ENCODE data around the gene IRF1. TPM values are rescaled to one million over a fixed set of nuclear protein-coding genes. Genes with fewer than 3 reads are reported as not detected.

The IRF1 gene
- total RNA-seq, 1 donor from 2014 or later, result 58.9 TPM

DNA sequence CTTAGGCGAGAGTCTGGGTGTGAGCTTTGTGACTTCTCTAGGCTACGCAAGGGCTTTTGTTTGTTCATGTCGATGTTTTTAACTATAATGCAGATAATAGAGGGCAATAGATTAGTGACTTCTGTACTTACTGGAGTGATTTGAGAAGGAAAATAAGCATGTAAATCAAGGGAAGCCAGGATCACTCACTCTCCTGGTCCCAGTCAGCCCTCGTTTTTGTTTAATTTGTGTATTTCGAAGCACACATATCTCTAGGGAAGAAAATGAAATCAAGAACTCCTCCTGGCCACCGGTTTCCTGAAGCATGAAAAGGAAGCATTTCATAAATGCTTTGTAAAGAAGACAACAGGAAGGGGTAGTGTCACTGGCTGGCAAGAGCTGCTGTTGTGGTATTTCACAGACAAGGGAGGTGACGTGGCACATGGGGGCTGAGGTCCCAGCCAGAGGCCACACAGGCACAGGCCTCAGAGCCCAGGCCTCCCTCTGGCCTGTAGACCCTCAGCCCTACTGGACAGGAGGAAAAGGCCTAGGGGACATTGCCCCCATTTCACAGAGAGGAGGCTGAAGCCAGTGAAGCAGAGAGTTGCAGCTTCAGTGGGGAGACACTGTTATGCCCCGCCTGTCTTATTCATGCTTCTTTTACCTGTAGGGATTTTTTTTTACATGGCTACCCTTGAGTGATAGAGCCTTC lies 34.1 kb downstream of the IRF1 start:
- no peak for DNase-seq (ENCODE audit: extremely low spot score, unreplicated experiment)
- H3K4me3 Mint-ChIP-seq (ENCODE audit: unreplicated experiment), result no peak overlapping the region
- TF ChIP-seq, protein P1, sequence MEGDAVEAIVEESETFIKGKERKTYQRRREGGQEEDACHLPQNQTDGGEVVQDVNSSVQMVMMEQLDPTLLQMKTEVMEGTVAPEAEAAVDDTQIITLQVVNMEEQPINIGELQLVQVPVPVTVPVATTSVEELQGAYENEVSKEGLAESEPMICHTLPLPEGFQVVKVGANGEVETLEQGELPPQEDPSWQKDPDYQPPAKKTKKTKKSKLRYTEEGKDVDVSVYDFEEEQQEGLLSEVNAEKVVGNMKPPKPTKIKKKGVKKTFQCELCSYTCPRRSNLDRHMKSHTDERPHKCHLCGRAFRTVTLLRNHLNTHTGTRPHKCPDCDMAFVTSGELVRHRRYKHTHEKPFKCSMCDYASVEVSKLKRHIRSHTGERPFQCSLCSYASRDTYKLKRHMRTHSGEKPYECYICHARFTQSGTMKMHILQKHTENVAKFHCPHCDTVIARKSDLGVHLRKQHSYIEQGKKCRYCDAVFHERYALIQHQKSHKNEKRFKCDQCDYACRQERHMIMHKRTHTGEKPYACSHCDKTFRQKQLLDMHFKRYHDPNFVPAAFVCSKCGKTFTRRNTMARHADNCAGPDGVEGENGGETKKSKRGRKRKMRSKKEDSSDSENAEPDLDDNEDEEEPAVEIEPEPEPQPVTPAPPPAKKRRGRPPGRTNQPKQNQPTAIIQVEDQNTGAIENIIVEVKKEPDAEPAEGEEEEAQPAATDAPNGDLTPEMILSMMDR (IDR thresholded peaks at IDR 0.05), result no peak
- peak overlapping the region; percentile 98 for H3K27ac Mint-ChIP-seq (ENCODE audit: unreplicated experiment)
- H3K4me1 Mint-ChIP-seq (ENCODE audit: unreplicated experiment), result peaks cover 64% of the 10 kb centered on the region
- no peaks in the 10 kb centered on the region for H3K27me3 Mint-ChIP-seq (ENCODE audit: unreplicated experiment)
- H3K36me3 Mint-ChIP-seq (ENCODE audit: unreplicated experiment), result peaks cover 20% of the 10 kb centered on the region
- peaks cover 6% of the 10 kb centered on the region for H3K9me3 Mint-ChIP-seq (ENCODE audit: unreplicated experiment)

DNA sequence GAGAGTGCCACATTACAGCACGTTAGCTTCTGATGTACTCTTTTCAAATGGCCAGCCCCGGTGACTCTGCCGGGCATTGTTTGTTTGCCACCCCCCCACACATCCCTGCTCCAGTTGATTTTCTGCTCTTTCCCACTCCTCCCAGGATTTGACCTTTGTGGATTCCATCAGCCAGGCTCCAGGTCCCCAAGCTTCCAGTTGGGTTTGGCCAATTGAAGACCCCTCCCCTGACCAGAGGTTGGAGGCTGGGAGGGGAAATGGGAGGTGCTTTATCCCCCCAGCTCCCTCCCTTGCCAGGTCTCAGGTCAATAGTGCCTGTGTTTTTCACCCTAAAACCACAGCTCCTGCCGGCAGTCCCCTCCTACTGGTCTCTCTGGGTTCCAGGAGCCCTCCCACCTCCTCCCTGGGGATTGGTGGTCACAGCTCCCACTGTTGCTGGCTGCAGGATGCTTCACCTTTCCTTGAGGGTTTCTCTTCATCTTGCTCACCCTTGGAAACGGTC lies 34.9 kb downstream of the IRF1 start:
- Mint-ChIP-seq H3K27me3 (ENCODE audit: unreplicated experiment) (no peaks in the 10 kb centered on the region), H3K27ac (ENCODE audit: unreplicated experiment) (no peak overlapping the region), H3K9me3 (ENCODE audit: unreplicated experiment) (peaks cover 6% of the 10 kb centered on the region), H3K4me3 (ENCODE audit: unreplicated experiment) (no peak overlapping the region), H3K4me1 (ENCODE audit: unreplicated experiment) (peaks cover 65% of the 10 kb centered on the region), H3K36me3 (ENCODE audit: unreplicated experiment) (peaks cover 17% of the 10 kb centered on the region)
- TF ChIP-seq, protein P1 (IDR thresholded peaks at IDR 0.05), result no peak
- DNase-seq (ENCODE audit: extremely low spot score, unreplicated experiment), result no peak

DNA sequence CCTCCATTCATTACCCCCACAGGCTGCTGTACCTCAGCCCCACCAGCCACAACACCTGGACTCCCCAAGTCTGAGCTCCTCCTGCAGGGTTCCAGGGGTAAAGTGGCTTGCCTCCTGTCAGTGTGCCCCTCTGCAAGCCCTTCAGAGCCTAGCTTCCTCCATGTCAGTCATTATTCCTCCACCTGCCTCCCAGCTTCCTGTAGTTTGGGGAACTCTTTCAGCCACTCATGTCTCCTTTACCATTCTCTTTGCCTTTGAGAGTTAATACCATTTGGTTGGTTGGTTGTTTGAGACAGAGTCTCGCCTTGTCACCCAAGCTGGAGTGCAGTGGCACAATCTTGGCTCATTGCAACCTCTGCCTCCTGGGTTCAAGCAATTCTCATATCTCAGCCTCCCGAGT lies 36.2 kb downstream of the IRF1 start:
- Mint-ChIP-seq H3K4me3 (ENCODE audit: unreplicated experiment) (no peak overlapping the region), H3K27me3 (ENCODE audit: unreplicated experiment) (no peaks in the 10 kb centered on the region), H3K36me3 (ENCODE audit: unreplicated experiment) (peaks cover 17% of the 10 kb centered on the region), H3K9me3 (ENCODE audit: unreplicated experiment) (peaks cover 6% of the 10 kb centered on the region), H3K27ac (ENCODE audit: unreplicated experiment) (no peak overlapping the region), H3K4me1 (ENCODE audit: unreplicated experiment) (peaks cover 57% of the 10 kb centered on the region)
- DNase-seq (ENCODE audit: extremely low spot score, unreplicated experiment), result no peak
- TF ChIP-seq, protein P1 (IDR thresholded peaks at IDR 0.05), result no peak

DNA sequence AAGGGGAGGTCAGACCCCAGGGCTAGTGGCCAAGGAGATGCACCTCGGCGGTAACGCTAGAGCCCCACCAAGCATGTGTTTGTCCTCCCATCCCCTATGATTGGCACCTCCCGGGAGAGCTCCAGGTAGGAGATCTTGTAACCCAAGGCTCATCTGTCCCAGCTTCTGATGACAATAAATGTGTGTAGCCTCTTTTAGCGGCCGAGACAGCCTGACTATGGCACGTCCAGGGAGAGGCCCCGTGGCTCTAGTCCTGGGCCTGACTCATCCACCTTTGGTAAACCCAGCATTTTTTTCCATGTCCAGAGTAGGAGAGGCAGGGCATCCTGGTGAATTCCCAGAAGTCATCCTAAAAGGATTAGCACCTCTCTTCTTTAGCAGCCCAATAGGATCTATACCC lies 39.2 kb downstream of the IRF1 start:
- no peak for DNase-seq (ENCODE audit: extremely low spot score, unreplicated experiment)
- Mint-ChIP-seq H3K4me3 (ENCODE audit: unreplicated experiment) (no peak overlapping the region), H3K27ac (ENCODE audit: unreplicated experiment) (peak overlapping the region; percentile 61), H3K36me3 (ENCODE audit: unreplicated experiment) (peaks cover 17% of the 10 kb centered on the region), H3K27me3 (ENCODE audit: unreplicated experiment) (no peaks in the 10 kb centered on the region), H3K9me3 (ENCODE audit: unreplicated experiment) (peaks cover 6% of the 10 kb centered on the region), H3K4me1 (ENCODE audit: unreplicated experiment) (peaks cover 45% of the 10 kb centered on the region)
- TF ChIP-seq, protein P1 (IDR thresholded peaks at IDR 0.05), result no peak

DNA sequence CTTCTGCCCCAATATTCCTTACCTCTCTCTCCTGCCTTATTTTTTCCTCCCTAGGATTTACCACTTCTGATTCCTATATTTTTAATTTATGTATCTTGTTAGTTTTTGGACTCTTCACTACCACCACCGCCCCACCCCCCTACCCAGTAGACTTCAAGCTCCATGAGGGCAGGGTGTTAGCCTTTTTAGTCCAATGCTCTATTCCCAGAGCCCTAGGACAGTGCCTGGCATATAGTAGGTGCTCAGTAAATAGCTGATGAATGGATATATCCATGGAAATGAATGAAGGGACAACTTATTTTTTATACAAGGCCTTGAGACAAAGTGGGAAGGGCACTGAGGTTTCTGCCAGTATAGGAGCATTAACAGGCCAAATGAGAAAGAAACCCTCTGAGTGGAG lies 41.5 kb downstream of the IRF1 start:
- Mint-ChIP-seq H3K9me3 (ENCODE audit: unreplicated experiment) (peaks cover 6% of the 10 kb centered on the region), H3K27me3 (ENCODE audit: unreplicated experiment) (no peaks in the 10 kb centered on the region), H3K27ac (ENCODE audit: unreplicated experiment) (no peak overlapping the region), H3K36me3 (ENCODE audit: unreplicated experiment) (peaks cover 10% of the 10 kb centered on the region), H3K4me1 (ENCODE audit: unreplicated experiment) (peaks cover 55% of the 10 kb centered on the region), H3K4me3 (ENCODE audit: unreplicated experiment) (no peak overlapping the region)
- TF ChIP-seq, protein P1 (IDR thresholded peaks at IDR 0.05), result no peak
- no peak for DNase-seq (ENCODE audit: extremely low spot score, unreplicated experiment)
